DOHH2 (cell line): Measurements from ENCODE around the gene ARIH1.

Experiments
- H3F3A ChIP-seq: fragments of 200-600 bp; sonication (generic), shearing (Covaris generic); 2 replicates; pipeline ENCODE4 v1.6.0; 2016; ENCODE audit warnings: antibody characterized with exemption, mild to moderate bottlenecking; ENCODE audit not compliant: control insufficient read depth, insufficient read depth
- H3K27ac ChIP-seq: fragments of 200-600 bp; sonication (generic); 2 replicates; pipeline ENCODE4 v1.5.1; 2014; ENCODE audit warnings: low read depth, mild to moderate bottlenecking, low read length, moderate library complexity
- H3K27me3 ChIP-seq: fragments of 200-600 bp; sonication (generic); 2 replicates; pipeline ENCODE4 v1.6.1; 2014; ENCODE audit warnings: mild to moderate bottlenecking, low read length, mixed read lengths; ENCODE audit not compliant: control insufficient read depth
- H3K36me3 ChIP-seq: fragments of 200-600 bp; sonication (generic); 2 replicates; pipeline ENCODE4 v1.6.1; 2014; ENCODE audit warnings: mild to moderate bottlenecking, low read length, moderate library complexity, mixed read lengths; ENCODE audit not compliant: control insufficient read depth
- H3K4me1 ChIP-seq: fragments of 200-600 bp; sonication (generic); 2 replicates; pipeline ENCODE4 v1.6.1; 2014; ENCODE audit warnings: mild to moderate bottlenecking, low read length, mixed read lengths; ENCODE audit not compliant: control insufficient read depth
- H3K4me2 ChIP-seq: fragments of 200-600 bp; sonication (generic); 2 replicates; pipeline ENCODE4 v1.6.0; 2014; ENCODE audit warnings: mild to moderate bottlenecking, low read length, moderate library complexity
- H3K4me3 ChIP-seq: fragments of 200-600 bp; sonication (generic); 2 replicates; pipeline ENCODE4 v1.5.1; 2014; ENCODE audit warnings: mild to moderate bottlenecking, low read length, mixed read lengths
- H3K79me2 ChIP-seq: fragments of 200-600 bp; sonication (generic); 2 replicates; pipeline ENCODE4 v1.6.1; 2014; ENCODE audit warnings: mild to moderate bottlenecking, low read length, mixed read lengths; ENCODE audit not compliant: control insufficient read depth
- H3K9me2 ChIP-seq: fragments of 200-600 bp; sonication (generic); replicated peaks from 2 replicates; pipeline ENCODE4 v1.6.1; 2014; ENCODE audit warnings: mild to moderate bottlenecking, low read length, mixed read lengths; ENCODE audit not compliant: control insufficient read depth
- H3K9me3 ChIP-seq: fragments of 200-600 bp; sonication (generic); 2 replicates; pipeline ENCODE4 v1.6.1; 2014; ENCODE audit warnings: antibody characterized with exemption, low read length, mixed read lengths; ENCODE audit not compliant: control insufficient read depth, insufficient read depth
- H4K20me1 ChIP-seq: fragments of 200-600 bp; sonication (generic); 2 replicates; pipeline ENCODE4 v1.6.0; 2014; ENCODE audit warnings: low read depth, mild to moderate bottlenecking, antibody characterized with exemption, low read length, moderate library complexity; ENCODE audit not compliant: control insufficient read depth, insufficient read depth
- CTCF ChIP-seq: fragments of 200-600 bp; sonication (generic); IDR thresholded peaks from one replicate; pipeline ENCODE4 v1.5.1; 2014; ENCODE audit warnings: antibody characterized with exemption, mild to moderate bottlenecking, low read depth, low read length; ENCODE audit not compliant: poor library complexity, severe bottlenecking
- EZH2phosphoT487 ChIP-seq: fragments of 200-600 bp; sonication (generic); IDR thresholded peaks from 2 replicates; pipeline ENCODE4 v1.6.1; 2017; ENCODE audit warnings: borderline replicate concordance, mild to moderate bottlenecking, antibody characterized with exemption, low read length, moderate library complexity, mixed read lengths

Gene ARIH1

DNA sequence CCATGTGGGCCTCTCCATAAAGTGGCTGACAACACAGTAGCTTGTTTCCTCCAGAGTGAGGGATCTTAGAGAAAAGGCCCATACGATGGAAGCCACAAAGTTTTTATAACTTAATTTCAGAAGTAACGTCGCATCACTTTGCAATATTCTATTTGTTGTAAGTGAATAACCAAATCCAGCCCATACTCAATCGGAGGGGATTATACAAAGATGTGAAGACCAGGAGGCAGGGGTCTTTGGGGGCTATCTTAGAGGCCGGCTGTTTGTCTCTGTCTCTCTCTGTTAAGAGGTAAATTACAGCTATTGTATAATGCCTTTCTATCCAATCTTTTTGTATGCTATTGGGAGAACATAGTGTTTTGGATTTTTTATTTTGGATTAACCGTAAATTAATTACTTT is 9.1 kb downstream of the ARIH1 start:
- Histone ChIP-seq H3K4me1 (peaks cover 4% of the 10 kb centered on the region; the same call in 1 of the 2 replicates), H3K9me2 (no peaks in the 10 kb centered on the region), H4K20me1 (peaks cover 22% of the 10 kb centered on the region; the same call in 1 of the 2 replicates), H3K9me3 (no peaks in the 10 kb centered on the region), H3K79me2 (peaks cover 100% of the 10 kb centered on the region), H3K4me3 (no peak overlapping the region), H3K27me3 (no peaks in the 10 kb centered on the region), H3F3A (no peaks in the 10 kb centered on the region), H3K36me3 (peaks cover 38% of the 10 kb centered on the region), H3K27ac (no peak overlapping the region), H3K4me2 (no peak overlapping the region)
- TF ChIP-seq CTCF (no peak), EZH2phosphoT487 (no peak)

- H3F3A ChIP-seq = no peaks in the 10 kb centered on the region
- H4K20me1 ChIP-seq = peaks cover 22% of the 10 kb centered on the region; the same call in 1 of the 2 replicates
Observed at GRCh38 chr15:72486144-72486543, 12.0 kb downstream of the ARIH1 start.

GRCh38 chr15:72487070-72487797 is 13.1 kb downstream of the ARIH1 start:
- Histone ChIP-seq H3K36me3 (peaks cover 25% of the 10 kb centered on the region), H3K27ac (no peak overlapping the region)

More at GRCh38 chr15:72486144-72486543, 12.0 kb downstream of the ARIH1 start:
- peaks cover 4% of the 10 kb centered on the region; the same call in 1 of the 2 replicates for H3K4me1 ChIP-seq
- no peak overlapping the region for H3K4me3 ChIP-seq
- no peak overlapping the region for H3K4me2 ChIP-seq
- H3K9me2 ChIP-seq = no peaks in the 10 kb centered on the region
- H3K9me3 ChIP-seq = no peaks in the 10 kb centered on the region
- H3K79me2 ChIP-seq = peaks cover 100% of the 10 kb centered on the region
- H3K27me3 ChIP-seq = no peaks in the 10 kb centered on the region
- no peak overlapping the region for H3K27ac ChIP-seq
- peaks cover 26% of the 10 kb centered on the region for H3K36me3 ChIP-seq
- TF ChIP-seq CTCF (no peak), EZH2phosphoT487 (no peak)

More at GRCh38 chr15:72487070-72487797, 13.1 kb downstream of the ARIH1 start:
- H3K4me1 ChIP-seq = peaks cover 3% of the 10 kb centered on the region; the same call in 1 of the 2 replicates
- TF ChIP-seq EZH2phosphoT487 = no peak
- TF ChIP-seq CTCF = no peak
- peaks cover 100% of the 10 kb centered on the region for H3K79me2 ChIP-seq
- H3K27me3 ChIP-seq = no peaks in the 10 kb centered on the region
- peaks cover 24% of the 10 kb centered on the region; the same call in 1 of the 2 replicates for H4K20me1 ChIP-seq
- H3F3A ChIP-seq = no peaks in the 10 kb centered on the region
- H3K9me3 ChIP-seq = no peaks in the 10 kb centered on the region
- H3K4me3 ChIP-seq = no peak overlapping the region
- no peak overlapping the region for H3K4me2 ChIP-seq
- H3K9me2 ChIP-seq = no peaks in the 10 kb centered on the region
